WTC11 (cell line): Measurements from ENCODE around the gene FAM117B. TPM values are rescaled to one million over a fixed set of nuclear protein-coding genes. Genes with fewer than 3 reads are reported as not detected.
"Not testable (repeated sequence)": the region's sequence is repeated elsewhere in the genome, so short reads cannot be mapped to it uniquely, and the experiment has no call there.

Source experiments
- ATAC-seq: fragments of 200-7000 bp; cut with Tn5 transposase; 2 replicates; pipeline ENCODE4 v1.10.0; 2021; ENCODE audit warnings: mild to moderate bottlenecking, moderate library complexity
- CTCF ChIA-PET: fragments of 300-600 bp; sonication (Branson Sonifier 250); formaldehyde crosslinking; loops from one replicate; lab custom pipeline; 2021; ENCODE audit warnings: antibody characterized with exemption; lab: Charles Lee
- POLR2A ChIA-PET: fragments of 350-600 bp; sonication (Branson Sonifier 250); formaldehyde crosslinking; loops from one replicate; lab custom pipeline; 2021; ENCODE audit warnings: antibody characterized with exemption; lab: Charles Lee
- DNase-seq: peaks from one replicate; pipeline ENCODE4 v3.0.0; 2021; ENCODE audit warnings: low spot score
- H3K27ac Mint-ChIP-seq: 2 replicates; pipeline ENCODE4 v1.8.0; 2021; ENCODE audit warnings: mixed read lengths
- H3K27me3 Mint-ChIP-seq: 2 replicates; pipeline ENCODE4 v1.8.0; 2021; ENCODE audit warnings: low read depth, mild to moderate bottlenecking, moderate library complexity, mixed read lengths
- H3K36me3 Mint-ChIP-seq: 2 replicates; pipeline ENCODE4 v1.8.0; 2021; ENCODE audit warnings: mixed read lengths
- H3K4me1 Mint-ChIP-seq: 2 replicates; pipeline ENCODE4 v1.8.0; 2022; ENCODE audit warnings: mixed read lengths
- H3K4me3 Mint-ChIP-seq: 2 replicates; pipeline ENCODE4 v1.8.0; 2021; ENCODE audit warnings: mild to moderate bottlenecking, moderate library complexity, mixed read lengths
- H3K9me3 Mint-ChIP-seq: 2 replicates; pipeline ENCODE4 v1.8.0; 2021; ENCODE audit warnings: mixed read lengths
- ATF1 ChIP-seq: sonication (generic); formaldehyde crosslinking; IDR thresholded peaks from 2 replicates; pipeline ENCODE4 v1.8.1; 2023; ENCODE audit warnings: mild to moderate bottlenecking, moderate library complexity, missing genetic modification reagents
- IRF2 ChIP-seq: sonication (generic); formaldehyde crosslinking; IDR thresholded peaks from 2 replicates; pipeline ENCODE4 v1.8.0; 2022; ENCODE audit warnings: low read depth, missing genetic modification reagents, borderline replicate concordance
- JAZF1 ChIP-seq: fragments of 250-450 bp; sonication (Bioruptor Pico); IDR thresholded peaks from 2 replicates; pipeline ENCODE4 v1.9.0; 2021; ENCODE audit warnings: moderate library complexity, mild to moderate bottlenecking, inconsistent platforms
- MYBL2 ChIP-seq: sonication (generic); formaldehyde crosslinking; IDR thresholded peaks from 2 replicates; pipeline ENCODE4 v1.8.1; 2023; ENCODE audit warnings: mild to moderate bottlenecking, moderate library complexity, missing genetic modification reagents
- NFE2L1 ChIP-seq: sonication (generic); formaldehyde crosslinking; IDR thresholded peaks from 2 replicates; pipeline ENCODE4 v1.8.1; 2023; ENCODE audit warnings: missing genetic modification reagents
- PRRX2 ChIP-seq: fragments of 250-450 bp; sonication (Bioruptor Pico); IDR thresholded peaks from 2 replicates; pipeline ENCODE4 v1.8.0; 2021; ENCODE audit warnings: mild to moderate bottlenecking
- RELA ChIP-seq: sonication (generic); formaldehyde crosslinking; IDR thresholded peaks from 2 replicates; pipeline ENCODE4 v1.8.1; 2022; ENCODE audit warnings: missing genetic modification reagents, mild to moderate bottlenecking, borderline replicate concordance
- SMAD4 ChIP-seq: sonication (generic); formaldehyde crosslinking; IDR thresholded peaks from 2 replicates; pipeline ENCODE4 v1.8.0; 2022; ENCODE audit warnings: mild to moderate bottlenecking, missing genetic modification reagents
- SOX15 ChIP-seq: fragments of 250-450 bp; sonication (Bioruptor Pico); IDR thresholded peaks from 2 replicates; pipeline ENCODE4 v1.9.0; 2021; ENCODE audit warnings: mild to moderate bottlenecking
- TP53 ChIP-seq: sonication (generic); formaldehyde crosslinking; IDR thresholded peaks from 2 replicates; pipeline ENCODE4 v1.8.1; 2023; ENCODE audit warnings: mild to moderate bottlenecking, missing genetic modification reagents
- ZNF121 ChIP-seq: sonication (generic); formaldehyde crosslinking; IDR thresholded peaks from 2 replicates; pipeline ENCODE4 v1.8.0; 2023; ENCODE audit warnings: missing genetic modification reagents
- ZNF219 ChIP-seq: sonication (generic); formaldehyde crosslinking; IDR thresholded peaks from 2 replicates; pipeline ENCODE4 v1.8.0; 2023; ENCODE audit warnings: missing genetic modification reagents, mild to moderate bottlenecking, borderline replicate concordance
- ZNF232 ChIP-seq: sonication (generic); formaldehyde crosslinking; IDR thresholded peaks from 2 replicates; pipeline ENCODE4 v1.8.0; 2022; ENCODE audit warnings: mild to moderate bottlenecking, missing genetic modification reagents
- total RNA-seq: library from RNA; stranded (reverse); gene quantifications from 3 replicates; pipeline ENCODE4 v1.2.3, GENCODE V29; 2021
- TF ChIP-seq, protein P1 (sequence below): fragments of 250-450 bp; sonication (Bioruptor Pico); IDR thresholded peaks from 2 replicates; pipeline ENCODE4 v2.1.2; 2022; ENCODE audit warnings: mild to moderate bottlenecking, moderate library complexity
- TF ChIP-seq, protein P2 (sequence below): sonication (generic); formaldehyde crosslinking; IDR thresholded peaks from 2 replicates; pipeline ENCODE4 v1.8.1; 2023; ENCODE audit warnings: mild to moderate bottlenecking, missing genetic modification reagents, moderate library complexity
- TF ChIP-seq, protein P3 (sequence below): fragments of 250-450 bp; sonication (Bioruptor Pico); conservative IDR thresholded peaks from 2 replicates; pipeline ENCODE4 v1.9.0; 2021; ENCODE audit warnings: mild to moderate bottlenecking
- TF ChIP-seq, protein P4 (sequence below): fragments of 250-450 bp; sonication (Bioruptor Pico); IDR thresholded peaks from 2 replicates; pipeline ENCODE4 v1.9.0; 2021; ENCODE audit warnings: moderate library complexity, mild to moderate bottlenecking, inconsistent platforms, borderline replicate concordance
- TF ChIP-seq, protein P5 (sequence below): fragments of 250-450 bp; sonication (Bioruptor Pico); IDR thresholded peaks from 2 replicates; pipeline ENCODE4 v1.9.0; 2021; ENCODE audit warnings: mild to moderate bottlenecking
- TF ChIP-seq, protein P6 (sequence below): sonication (generic); formaldehyde crosslinking; IDR thresholded peaks from 2 replicates; pipeline ENCODE4 v1.8.1; 2022; ENCODE audit warnings: mild to moderate bottlenecking, moderate library complexity, missing genetic modification reagents

Gene FAM117B
- total RNA-seq, 1 experiment from 2014 or later: 18.1 TPM

DNA sequence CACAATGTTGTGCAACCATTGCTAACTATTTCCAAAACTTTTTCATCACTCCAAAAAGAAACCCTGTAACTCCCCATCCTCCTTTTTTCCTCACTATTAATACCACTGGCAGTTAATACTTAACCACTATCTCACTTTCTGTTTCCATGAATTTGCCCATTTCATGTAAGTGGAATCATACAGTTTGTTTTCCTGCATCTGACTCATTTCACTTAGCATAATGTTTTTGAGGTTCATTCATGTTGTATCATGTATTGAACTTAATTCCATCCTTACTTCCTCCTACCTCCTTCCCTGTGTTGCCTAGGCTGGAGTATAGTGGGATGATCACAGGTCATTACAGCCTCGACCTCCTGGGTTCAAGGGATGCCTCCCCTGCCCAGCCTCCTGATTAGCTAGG lies 68.3 kb downstream of the FAM117B start (continued):
- TF ChIP-seq, protein P1, sequence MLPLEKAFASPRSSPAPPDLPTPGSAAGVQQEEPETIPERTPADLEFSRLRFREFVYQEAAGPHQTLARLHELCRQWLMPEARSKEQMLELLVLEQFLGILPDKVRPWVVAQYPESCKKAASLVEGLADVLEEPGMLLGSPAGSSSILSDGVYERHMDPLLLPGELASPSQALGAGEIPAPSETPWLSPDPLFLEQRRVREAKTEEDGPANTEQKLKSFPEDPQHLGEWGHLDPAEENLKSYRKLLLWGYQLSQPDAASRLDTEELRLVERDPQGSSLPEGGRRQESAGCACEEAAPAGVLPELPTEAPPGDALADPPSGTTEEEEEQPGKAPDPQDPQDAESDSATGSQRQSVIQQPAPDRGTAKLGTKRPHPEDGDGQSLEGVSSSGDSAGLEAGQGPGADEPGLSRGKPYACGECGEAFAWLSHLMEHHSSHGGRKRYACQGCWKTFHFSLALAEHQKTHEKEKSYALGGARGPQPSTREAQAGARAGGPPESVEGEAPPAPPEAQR (CRISPR knock-in tag): no peak
- TF ChIP-seq ZNF121 (CRISPR knock-in tag) (no peak), IRF2 (CRISPR knock-in tag) (no peak)
- TF ChIP-seq, protein P2, sequence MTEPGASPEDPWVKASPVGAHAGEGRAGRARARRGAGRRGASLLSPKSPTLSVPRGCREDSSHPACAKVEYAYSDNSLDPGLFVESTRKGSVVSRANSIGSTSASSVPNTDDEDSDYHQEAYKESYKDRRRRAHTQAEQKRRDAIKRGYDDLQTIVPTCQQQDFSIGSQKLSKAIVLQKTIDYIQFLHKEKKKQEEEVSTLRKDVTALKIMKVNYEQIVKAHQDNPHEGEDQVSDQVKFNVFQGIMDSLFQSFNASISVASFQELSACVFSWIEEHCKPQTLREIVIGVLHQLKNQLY (CRISPR knock-in tag): no peak
- TF ChIP-seq, all 79 proteins: peak for 0

DNA sequence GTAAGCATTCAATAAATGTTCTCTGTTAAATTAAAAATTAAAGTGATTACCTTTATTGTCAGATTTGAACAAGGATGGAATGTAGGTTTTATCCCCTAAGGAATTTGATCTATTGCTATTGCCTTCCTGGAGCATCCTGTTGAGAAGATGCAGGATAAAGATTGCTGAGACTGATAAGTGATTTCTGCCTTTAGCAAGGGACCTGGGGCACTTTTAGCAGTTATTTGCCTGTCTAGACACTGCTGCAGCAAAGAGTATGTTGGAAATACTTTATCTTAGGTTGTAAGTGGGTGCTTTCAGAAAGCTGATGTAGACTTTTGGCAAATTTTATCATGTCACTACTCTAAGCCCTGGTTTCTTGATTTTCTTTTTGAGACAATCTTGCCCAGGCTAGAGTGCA lies 69.5 kb downstream of the FAM117B start:
- Mint-ChIP-seq H3K9me3 (peaks cover 16% of the 10 kb centered on the region), H3K27ac (no peak overlapping the region), H3K36me3 (peaks cover 23% of the 10 kb centered on the region), H3K27me3 (no peaks in the 10 kb centered on the region), H3K4me1 (no peaks in the 10 kb centered on the region), H3K4me3 (no peak overlapping the region)
- DNase-seq: no peak
- TF ChIP-seq SOX15 (CRISPR knock-in tag): no peak
- no peak for TF ChIP-seq PRRX2 (CRISPR knock-in tag)
- TF ChIP-seq, protein P3, sequence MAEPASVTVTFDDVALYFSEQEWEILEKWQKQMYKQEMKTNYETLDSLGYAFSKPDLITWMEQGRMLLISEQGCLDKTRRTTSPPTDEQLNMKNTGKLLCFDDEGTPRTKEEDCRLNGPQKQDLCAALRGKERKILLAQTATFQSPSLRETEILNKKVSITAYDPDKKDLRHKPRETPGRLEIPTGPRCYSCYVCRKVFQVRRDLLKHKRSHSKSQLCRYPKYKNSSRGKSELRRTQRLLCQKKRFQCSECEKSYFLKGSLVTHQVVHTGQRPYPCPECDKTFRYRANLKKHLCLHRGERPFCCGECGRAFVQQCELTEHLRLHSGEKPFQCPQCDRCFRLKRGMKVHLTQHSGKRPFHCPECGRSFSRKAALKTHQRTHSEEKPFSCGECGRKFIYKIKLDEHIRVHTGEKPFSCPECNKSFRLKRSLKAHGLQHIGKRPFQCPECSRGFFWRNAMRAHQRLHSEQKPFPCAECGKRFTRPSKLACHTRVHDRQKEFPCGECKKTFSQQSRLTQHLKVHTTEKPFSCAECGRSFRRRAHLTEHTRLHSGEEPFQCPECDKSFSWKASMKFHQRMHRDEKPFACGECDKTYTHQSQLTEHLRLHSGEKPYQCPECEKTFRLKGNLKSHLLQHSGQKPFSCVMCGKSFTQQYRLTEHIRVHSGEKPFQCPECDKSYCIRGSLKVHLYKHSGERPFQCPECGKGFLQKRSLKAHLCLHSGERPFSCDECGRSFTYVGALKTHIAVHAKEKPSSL (CRISPR knock-in tag): no peak
- TF ChIP-seq RELA (CRISPR knock-in tag): no peak
- TF ChIP-seq ZNF232 (CRISPR knock-in tag): no peak
- no peak for TF ChIP-seq ATF1
- no peak for TF ChIP-seq SMAD4 (CRISPR knock-in tag)
- TF ChIP-seq MYBL2 (CRISPR knock-in tag): no peak
- ChIA-PET POLR2A (no interaction called here), CTCF (no interaction called here)
- ATAC-seq: no peak

DNA sequence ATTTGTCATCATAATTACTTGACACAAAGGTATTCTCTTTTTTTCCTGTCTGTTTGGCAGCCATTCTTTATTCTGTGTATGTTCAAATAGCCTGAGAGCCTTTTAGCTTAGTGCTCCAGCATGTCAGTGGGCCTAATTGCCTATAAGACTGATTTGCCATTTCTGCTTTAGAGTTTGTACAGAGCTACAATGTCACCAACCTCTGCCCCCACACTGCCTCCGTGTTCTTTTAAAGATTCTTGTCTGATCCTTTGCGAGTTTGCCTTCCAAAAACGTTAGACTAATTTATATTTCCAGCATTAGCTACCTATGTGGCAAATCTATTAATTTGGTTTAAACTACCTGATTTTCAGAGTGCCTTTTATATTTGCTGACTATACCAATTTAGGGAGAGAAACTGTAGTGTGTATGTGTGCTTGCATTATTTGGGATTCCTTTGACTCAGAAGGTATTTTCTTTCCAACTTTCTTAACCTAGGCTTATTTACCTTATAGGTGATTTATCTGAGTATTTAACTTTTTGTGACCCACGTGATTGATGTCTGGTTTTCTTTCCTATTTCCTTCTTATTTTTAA lies 70.8 kb downstream of the FAM117B start:
- H3K27ac Mint-ChIP-seq: no peak overlapping the region

DNA sequence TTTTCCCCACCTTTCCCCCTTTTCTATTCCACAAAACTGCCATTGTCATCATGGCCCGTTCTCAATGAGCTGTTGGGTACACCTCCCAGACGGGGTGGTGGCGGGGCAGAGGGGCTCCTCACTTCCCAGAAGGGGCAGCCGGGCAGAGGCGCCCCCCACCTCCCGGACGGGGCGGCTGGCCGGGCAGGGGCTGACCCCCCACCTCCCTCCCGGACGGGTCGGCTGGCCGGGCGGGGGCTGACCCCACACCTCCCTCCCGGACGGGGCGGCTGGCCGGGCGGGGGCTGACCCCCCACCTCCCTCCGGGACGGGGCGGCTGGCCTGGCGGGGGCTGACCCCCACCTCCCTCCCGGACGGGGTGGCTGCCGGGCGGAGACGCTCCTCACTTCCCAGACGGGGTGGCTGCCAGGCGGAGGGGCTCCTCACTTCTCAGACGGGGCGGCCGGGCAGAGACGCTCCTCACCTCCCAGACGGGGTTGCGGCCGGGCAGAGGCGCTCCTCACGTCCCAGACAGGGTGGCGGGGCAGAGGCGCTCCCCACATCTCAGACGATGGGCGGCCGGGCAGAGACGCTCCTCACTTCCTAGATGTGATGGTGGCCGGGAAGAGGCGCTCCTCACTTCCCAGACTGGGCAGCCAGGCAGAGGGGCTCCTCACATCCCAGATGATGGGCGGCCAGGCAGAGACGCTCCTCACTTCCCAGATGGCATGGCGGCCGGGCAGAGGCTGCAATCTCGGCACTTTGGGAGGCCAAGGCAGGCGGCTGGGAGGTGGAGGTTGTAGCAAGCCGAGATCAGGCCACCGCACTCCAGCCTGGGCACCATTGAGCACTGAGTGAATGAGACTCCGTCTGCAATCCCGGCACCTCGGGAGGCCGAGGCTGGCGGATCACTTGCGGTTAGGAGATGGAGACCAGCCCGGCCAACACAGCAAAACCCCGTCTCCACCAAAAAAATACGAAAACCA lies 80.5 kb downstream of the FAM117B start:
- H3K9me3 Mint-ChIP-seq: peaks cover 40% of the 10 kb centered on the region
- H3K4me1 Mint-ChIP-seq, POLR2A ChIA-PET, ATAC-seq, H3K4me3 Mint-ChIP-seq, DNase-seq, H3K27me3 Mint-ChIP-seq, H3K27ac Mint-ChIP-seq, CTCF ChIA-PET: not testable (repeated sequence)
- H3K36me3 Mint-ChIP-seq: peaks cover 33% of the 10 kb centered on the region

More for the DNA sequence above, 70.8 kb downstream of the FAM117B start:
- Mint-ChIP-seq H3K9me3 (peaks cover 12% of the 10 kb centered on the region), H3K36me3 (peaks cover 12% of the 10 kb centered on the region), H3K27me3 (no peaks in the 10 kb centered on the region), H3K4me3 (no peak overlapping the region), H3K4me1 (no peaks in the 10 kb centered on the region)
- ChIA-PET CTCF (no interaction called here), POLR2A (no interaction called here)
- ATAC-seq (no peak), DNase-seq (no peak)
- no peak for TF ChIP-seq SOX15 (CRISPR knock-in tag)
- no peak for TF ChIP-seq NFE2L1 (CRISPR knock-in tag)
- TF ChIP-seq, protein P2 (CRISPR knock-in tag): no peak
- no peak for TF ChIP-seq ZNF219 (CRISPR knock-in tag)
- TF ChIP-seq, protein P4, sequence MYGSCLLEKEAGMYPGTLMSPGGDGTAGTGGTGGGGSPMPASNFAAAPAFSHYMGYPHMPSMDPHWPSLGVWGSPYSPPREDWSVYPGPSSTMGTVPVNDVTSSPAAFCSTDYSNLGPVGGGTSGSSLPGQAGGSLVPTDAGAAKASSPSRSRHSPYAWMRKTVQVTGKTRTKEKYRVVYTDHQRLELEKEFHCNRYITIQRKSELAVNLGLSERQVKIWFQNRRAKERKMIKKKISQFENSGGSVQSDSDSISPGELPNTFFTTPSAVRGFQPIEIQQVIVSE (CRISPR knock-in tag): no peak
- TF ChIP-seq RELA (CRISPR knock-in tag): no peak
- TF ChIP-seq, protein P5, sequence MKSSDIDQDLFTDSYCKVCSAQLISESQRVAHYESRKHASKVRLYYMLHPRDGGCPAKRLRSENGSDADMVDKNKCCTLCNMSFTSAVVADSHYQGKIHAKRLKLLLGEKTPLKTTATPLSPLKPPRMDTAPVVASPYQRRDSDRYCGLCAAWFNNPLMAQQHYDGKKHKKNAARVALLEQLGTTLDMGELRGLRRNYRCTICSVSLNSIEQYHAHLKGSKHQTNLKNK: no peak
- TF ChIP-seq JAZF1 (CRISPR knock-in tag): no peak
- no peak for TF ChIP-seq ZNF232 (CRISPR knock-in tag)
- TF ChIP-seq, protein P6, sequence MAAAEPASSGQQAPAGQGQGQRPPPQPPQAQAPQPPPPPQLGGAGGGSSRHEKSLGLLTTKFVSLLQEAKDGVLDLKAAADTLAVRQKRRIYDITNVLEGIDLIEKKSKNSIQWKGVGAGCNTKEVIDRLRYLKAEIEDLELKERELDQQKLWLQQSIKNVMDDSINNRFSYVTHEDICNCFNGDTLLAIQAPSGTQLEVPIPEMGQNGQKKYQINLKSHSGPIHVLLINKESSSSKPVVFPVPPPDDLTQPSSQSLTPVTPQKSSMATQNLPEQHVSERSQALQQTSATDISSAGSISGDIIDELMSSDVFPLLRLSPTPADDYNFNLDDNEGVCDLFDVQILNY (CRISPR knock-in tag): no peak
- no peak for TF ChIP-seq TP53 (CRISPR knock-in tag)
